Frontal cortex (tissue), 4 donors: ENCODE results near the gene C4A. TPM values are rescaled to one million over a fixed set of nuclear protein-coding genes. Genes with fewer than 3 reads are reported as not detected.
A peak's percentile ranks its signal among the peaks of the same experiment; 100 is the strongest.
"Not testable (repeated sequence)": the region's sequence is repeated elsewhere in the genome, so short reads cannot be mapped to it uniquely, and the experiment has no call there.

Experiments
- DNase-seq, 2 donors: peaks; one replicate each; pipeline ENCODE4 v3.0.0; 2012; ENCODE audit warnings: low spot score in 2 of 2
- FAIRE-seq: peaks from 2 replicates; lab custom pipeline; 2012; peaks lifted over from hg19 to GRCh38; lab: Jason Lieb, UNC
- total RNA-seq: library from RNA; depleted of rRNA; stranded (reverse); fragments of >200 nt; gene quantifications from one replicate; pipeline ENCODE4 v1.2.3, GENCODE V29; 2014
- donor health status: control.
- donor health status: control.
- donor health status: control.

C4A gene
- total RNA-seq = 10.6 TPM

GRCh38 chr6:31981744-31982143, at the start of gene C4A:
C4A (plus strand) TSS chr6:31982057; CDS start chr6:31982108, 51 bp downstream.
- not testable (repeated sequence) for DNase-seq

DNA sequence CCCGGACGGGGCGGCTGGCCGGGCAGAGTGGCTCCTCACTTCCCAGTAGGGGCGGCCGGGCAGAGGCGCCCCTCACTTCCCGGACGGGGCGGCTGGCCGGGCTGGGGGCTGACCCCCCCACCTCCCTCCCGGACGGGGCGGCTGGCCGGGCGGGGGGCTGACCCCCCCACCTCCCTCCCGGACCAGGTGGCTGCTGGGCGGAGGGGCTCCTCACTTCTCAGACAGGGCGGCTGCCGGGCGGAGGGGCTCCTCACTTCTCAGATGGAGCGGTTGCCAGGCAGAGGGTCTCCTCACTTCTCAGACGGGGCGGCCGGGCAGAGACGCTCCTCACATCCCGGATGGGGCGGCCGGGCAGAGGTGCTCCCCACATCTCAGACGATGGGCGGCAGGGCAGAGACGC, 49.7 kb upstream of the C4A start:
- FAIRE-seq, DNase-seq: not testable (repeated sequence)

More at GRCh38 chr6:31981744-31982143, at the start of gene C4A:
- not testable (repeated sequence) for FAIRE-seq

- no peak for DNase-seq
- no peak for FAIRE-seq
Observed at GRCh38 chr6:31933537-31933936, 48.3 kb upstream of the C4A start.

GRCh38 chr6:31935021-31935420, 46.8 kb upstream of the C4A start:
- no peak for FAIRE-seq

GRCh38 chr6:31935823-31936222, 46.0 kb upstream of the C4A start:
- FAIRE-seq (no peak), DNase-seq (no peak)

More at GRCh38 chr6:31935021-31935420, 46.8 kb upstream of the C4A start:
- DNase-seq = no peak

- FAIRE-seq (no peak), DNase-seq (no peak)
Observed at GRCh38 chr6:31940256-31940664, 41.6 kb upstream of the C4A start.

- DNase-seq = no peak
- no peak for FAIRE-seq
Observed at GRCh38 chr6:31943742-31944141, 38.1 kb upstream of the C4A start.

GRCh38 chr6:31945154-31945506, 36.7 kb upstream of the C4A start:
- no peak for FAIRE-seq

GRCh38 chr6:31945507-31946369, 36.1 kb upstream of the C4A start, which contains the start of gene CFB:
CFB (plus strand) TSS chr6:31946095; CDS start chr6:31946222, 127 bp downstream.
- DNase-seq = peak in 1 of 2 donors; percentile 53
- no peak for FAIRE-seq

More at GRCh38 chr6:31945154-31945506, 36.7 kb upstream of the C4A start:
- no peak for DNase-seq

DNA sequence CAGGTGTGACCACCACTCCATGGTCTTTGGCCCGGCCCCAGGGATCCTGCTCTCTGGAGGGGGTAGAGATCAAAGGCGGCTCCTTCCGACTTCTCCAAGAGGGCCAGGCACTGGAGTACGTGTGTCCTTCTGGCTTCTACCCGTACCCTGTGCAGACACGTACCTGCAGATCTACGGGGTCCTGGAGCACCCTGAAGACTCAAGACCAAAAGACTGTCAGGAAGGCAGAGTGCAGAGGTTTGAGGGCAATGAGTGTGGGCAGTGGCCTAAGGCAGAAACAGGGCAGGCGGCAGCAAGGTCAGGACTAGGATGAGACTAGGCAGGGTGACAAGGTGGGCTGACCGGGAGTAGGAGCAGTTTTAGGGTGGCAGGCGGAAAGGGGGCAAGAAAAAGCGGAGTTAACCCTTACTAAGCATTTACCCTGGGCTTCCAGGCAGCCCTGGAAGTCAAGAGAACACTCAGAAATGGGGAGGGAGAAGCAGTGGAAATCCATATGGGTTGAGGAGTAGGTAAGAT, 35.4 kb upstream of the C4A start:
- DNase-seq (no peak), FAIRE-seq (no peak)

DNA sequence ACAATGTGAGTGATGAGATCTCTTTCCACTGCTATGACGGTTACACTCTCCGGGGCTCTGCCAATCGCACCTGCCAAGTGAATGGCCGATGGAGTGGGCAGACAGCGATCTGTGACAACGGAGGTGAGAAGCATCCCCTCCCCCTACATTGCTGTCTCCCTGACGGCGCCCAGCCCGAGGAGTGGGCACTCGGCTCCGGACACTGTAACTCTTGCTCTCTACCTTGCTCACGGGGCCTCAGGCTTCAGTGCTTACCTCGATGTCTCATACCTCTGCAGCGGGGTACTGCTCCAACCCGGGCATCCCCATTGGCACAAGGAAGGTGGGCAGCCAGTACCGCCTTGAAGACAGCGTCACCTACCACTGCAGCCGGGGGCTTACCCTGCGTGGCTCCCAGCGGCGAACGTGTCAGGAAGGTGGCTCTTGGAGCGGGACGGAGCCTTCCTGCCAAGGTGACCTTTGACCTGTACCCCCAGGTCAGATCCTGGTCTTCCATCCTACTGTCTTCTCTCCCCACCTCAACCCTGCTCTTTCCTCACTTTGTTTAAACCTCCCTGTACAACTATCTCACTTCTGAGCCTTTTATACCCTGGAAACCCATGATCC, 34.7 kb upstream of the C4A start:
- no peak for DNase-seq

GRCh38 chr6:31947864-31948263, 34.0 kb upstream of the C4A start:
- no peak for FAIRE-seq
- no peak for DNase-seq

More for the DNA sequence above, 34.7 kb upstream of the C4A start:
- no peak for FAIRE-seq

- no peak for DNase-seq
- FAIRE-seq = no peak
Observed at GRCh38 chr6:31948306-31948705, 33.6 kb upstream of the C4A start.

DNA sequence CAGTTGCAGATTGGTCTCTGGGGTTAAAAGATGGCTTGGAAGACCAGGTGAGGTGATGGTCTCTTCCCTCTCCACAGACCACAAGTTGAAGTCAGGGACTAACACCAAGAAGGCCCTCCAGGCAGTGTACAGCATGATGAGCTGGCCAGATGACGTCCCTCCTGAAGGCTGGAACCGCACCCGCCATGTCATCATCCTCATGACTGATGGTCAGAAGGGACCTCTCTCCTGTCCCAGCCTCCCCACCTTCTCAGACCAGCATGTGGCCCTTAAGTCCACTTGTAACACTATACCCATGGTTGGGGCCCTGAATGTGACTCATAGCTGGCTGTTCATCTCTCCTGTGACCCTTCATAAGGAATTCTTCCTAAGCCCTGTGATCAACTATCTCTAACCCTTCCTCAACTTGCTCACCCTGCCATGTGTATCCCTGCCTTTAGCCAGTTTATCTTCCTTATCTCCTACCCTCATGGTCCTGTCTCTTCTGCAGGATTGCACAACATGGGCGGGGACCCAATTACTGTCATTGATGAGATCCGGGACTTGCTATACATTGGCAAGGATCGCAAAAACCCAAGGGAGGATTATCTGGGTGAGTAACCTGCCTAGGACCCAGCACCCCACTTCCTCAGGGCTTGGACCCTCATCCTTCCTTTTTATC, 33.0 kb upstream of the C4A start:
- FAIRE-seq = no peak
- DNase-seq = no peak

- DNase-seq (no peak), FAIRE-seq (no peak)
Observed at GRCh38 chr6:31949926-31950548, 31.8 kb upstream of the C4A start.

GRCh38 chr6:31952140-31952805, 29.6 kb upstream of the C4A start:
- DNase-seq (peak; percentile 47 to 67), FAIRE-seq (no peak)

DNA sequence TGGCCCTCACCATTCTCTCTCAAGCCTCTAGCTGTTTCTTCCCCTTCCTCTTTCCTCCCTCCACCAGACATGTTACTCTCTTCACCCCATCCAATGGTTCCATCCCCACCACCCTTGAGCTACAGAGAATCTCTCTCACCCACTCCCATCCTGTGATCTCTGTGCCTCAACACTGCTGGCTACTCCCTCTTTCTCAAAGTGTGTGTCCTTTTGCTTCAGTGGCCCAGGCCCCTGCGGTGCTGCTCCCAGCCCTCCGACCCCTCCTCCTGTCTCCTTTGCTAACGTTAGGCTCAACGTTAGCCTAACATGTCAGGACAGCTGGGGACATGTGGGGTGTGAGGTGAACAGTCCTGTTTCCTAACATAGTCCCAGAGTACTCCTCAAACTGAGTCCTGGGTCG, 29.0 kb upstream of the C4A start:
- FAIRE-seq (no peak), DNase-seq (no peak)

- no peak for FAIRE-seq
- no peak for DNase-seq
Observed at GRCh38 chr6:31954511-31954910, 27.3 kb upstream of the C4A start.

GRCh38 chr6:31956796-31957195, 25.1 kb upstream of the C4A start:
- FAIRE-seq (no peak), DNase-seq (no peak)

DNA sequence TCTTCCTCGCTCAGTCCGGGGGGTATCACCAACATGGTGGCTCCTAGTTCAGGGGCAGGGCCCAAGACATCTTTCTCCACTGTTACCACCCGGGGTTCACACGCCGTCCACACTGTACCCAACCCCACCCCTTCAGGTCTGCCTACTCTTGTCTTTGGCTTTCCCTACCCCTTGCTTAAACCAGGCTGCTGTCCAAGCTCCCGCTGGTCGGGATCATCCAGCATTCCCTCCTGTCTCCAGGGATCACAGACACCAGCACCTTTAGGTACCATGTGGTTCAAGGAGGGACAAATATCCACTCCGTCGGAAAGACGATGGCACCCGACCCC, 23.5 kb upstream of the C4A start:
- FAIRE-seq = no peak
- DNase-seq = no peak
